SK-N-SH treated with all-trans-retinoic acid at 6 μM for 48 hours (cell line): Measurements from ENCODE around the gene PBX3.

Experiments used
- ARNTL ChIP-seq: fragments of 450-650 bp; formaldehyde crosslinking; IDR thresholded peaks from 2 replicates; pipeline ENCODE4 v1.5.0; 2020; ENCODE audit warnings: low read depth, mild to moderate bottlenecking, moderate library complexity, borderline replicate concordance
- CSDC2 ChIP-seq: fragments of 250-450 bp; sonication (Bioruptor Pico); IDR thresholded peaks from 2 replicates; pipeline ENCODE4 v1.5.0; 2020; ENCODE audit warnings: mild to moderate bottlenecking, moderate library complexity
- ESRRG ChIP-seq: fragments of 250-450 bp; sonication (Bioruptor Pico); IDR thresholded peaks from 2 replicates; pipeline ENCODE4 v1.6.1; 2021; ENCODE audit warnings: mild to moderate bottlenecking
- ISL1 ChIP-seq: fragments of 250-450 bp; sonication (Bioruptor Pico); IDR thresholded peaks from 2 replicates; pipeline ENCODE4 v2.1.2; 2022; ENCODE audit warnings: mild to moderate bottlenecking, moderate library complexity
- TCF4 ChIP-seq: fragments of 250-450 bp; sonication (Bioruptor Pico); IDR thresholded peaks from 2 replicates; pipeline ENCODE4 v1.8.0; 2021; ENCODE audit warnings: mild to moderate bottlenecking, moderate library complexity, borderline replicate concordance
- ZC3H10 ChIP-seq: fragments of 250-450 bp; sonication (Bioruptor Pico); IDR thresholded peaks from 2 replicates; pipeline ENCODE4 v1.5.1; 2021; ENCODE audit warnings: mild to moderate bottlenecking, moderate library complexity
- ZFP3 ChIP-seq: fragments of 250-450 bp; sonication (Bioruptor Pico); IDR thresholded peaks from 2 replicates; pipeline ENCODE4 v1.5.0; 2020; ENCODE audit warnings: mild to moderate bottlenecking, moderate library complexity
- ZNF8 ChIP-seq: fragments of 450-650 bp; formaldehyde crosslinking; IDR thresholded peaks from 2 replicates; pipeline ENCODE4 v1.5.0; 2020; ENCODE audit warnings: mild to moderate bottlenecking, moderate library complexity
- TF ChIP-seq, protein P1 (sequence below): fragments of 250-450 bp; sonication (Bioruptor Pico); IDR thresholded peaks from 2 replicates; pipeline ENCODE4 v1.8.0; 2020; ENCODE audit warnings: mild to moderate bottlenecking, moderate library complexity, borderline replicate concordance
- TF ChIP-seq, protein P2 (sequence below): fragments of 250-450 bp; sonication (Bioruptor Pico); IDR thresholded peaks from 2 replicates; pipeline ENCODE4 v1.5.1; 2020; ENCODE audit warnings: low read depth, mild to moderate bottlenecking, moderate library complexity

DNA sequence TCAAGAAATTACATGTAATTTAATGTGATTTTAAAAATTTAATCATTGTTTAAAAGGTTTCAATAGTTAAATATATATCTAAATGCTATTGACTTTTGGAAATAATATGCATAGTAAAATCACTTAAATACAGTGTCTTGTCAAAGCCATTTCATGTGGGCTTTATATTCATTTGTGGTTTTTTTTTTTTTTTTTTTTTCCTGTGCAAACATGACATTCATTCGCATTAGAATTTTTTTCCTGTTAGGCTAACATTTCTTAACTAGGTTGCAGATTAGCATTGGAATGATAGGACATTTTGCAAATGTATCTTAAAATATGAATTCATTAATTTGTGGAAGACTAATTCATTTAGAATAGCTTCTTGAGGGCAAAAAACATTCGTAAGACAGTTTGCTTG, 149.8 kb downstream of the PBX3 start:
- TF ChIP-seq ZNF8: no peak
- no peak for TF ChIP-seq ZFP3 (CRISPR knock-in tag)
- TF ChIP-seq ESRRG (CRISPR knock-in tag): no peak
- TF ChIP-seq, protein P1, sequence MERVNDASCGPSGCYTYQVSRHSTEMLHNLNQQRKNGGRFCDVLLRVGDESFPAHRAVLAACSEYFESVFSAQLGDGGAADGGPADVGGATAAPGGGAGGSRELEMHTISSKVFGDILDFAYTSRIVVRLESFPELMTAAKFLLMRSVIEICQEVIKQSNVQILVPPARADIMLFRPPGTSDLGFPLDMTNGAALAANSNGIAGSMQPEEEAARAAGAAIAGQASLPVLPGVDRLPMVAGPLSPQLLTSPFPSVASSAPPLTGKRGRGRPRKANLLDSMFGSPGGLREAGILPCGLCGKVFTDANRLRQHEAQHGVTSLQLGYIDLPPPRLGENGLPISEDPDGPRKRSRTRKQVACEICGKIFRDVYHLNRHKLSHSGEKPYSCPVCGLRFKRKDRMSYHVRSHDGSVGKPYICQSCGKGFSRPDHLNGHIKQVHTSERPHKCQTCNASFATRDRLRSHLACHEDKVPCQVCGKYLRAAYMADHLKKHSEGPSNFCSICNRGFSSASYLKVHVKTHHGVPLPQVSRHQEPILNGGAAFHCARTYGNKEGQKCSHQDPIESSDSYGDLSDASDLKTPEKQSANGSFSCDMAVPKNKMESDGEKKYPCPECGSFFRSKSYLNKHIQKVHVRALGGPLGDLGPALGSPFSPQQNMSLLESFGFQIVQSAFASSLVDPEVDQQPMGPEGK: no peak
- TF ChIP-seq ISL1 (CRISPR knock-in tag): no peak
- TF ChIP-seq TCF4 (CRISPR knock-in tag): no peak
- TF ChIP-seq, protein P2, sequence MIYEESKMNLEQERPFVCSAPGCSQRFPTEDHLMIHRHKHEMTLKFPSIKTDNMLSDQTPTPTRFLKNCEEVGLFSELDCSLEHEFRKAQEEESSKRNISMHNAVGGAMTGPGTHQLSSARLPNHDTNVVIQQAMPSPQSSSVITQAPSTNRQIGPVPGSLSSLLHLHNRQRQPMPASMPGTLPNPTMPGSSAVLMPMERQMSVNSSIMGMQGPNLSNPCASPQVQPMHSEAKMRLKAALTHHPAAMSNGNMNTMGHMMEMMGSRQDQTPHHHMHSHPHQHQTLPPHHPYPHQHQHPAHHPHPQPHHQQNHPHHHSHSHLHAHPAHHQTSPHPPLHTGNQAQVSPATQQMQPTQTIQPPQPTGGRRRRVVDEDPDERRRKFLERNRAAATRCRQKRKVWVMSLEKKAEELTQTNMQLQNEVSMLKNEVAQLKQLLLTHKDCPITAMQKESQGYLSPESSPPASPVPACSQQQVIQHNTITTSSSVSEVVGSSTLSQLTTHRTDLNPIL (CRISPR knock-in tag): no peak
- no peak for TF ChIP-seq CSDC2 (CRISPR knock-in tag)
- no peak for TF ChIP-seq ARNTL (CRISPR knock-in tag)
- TF ChIP-seq ZC3H10 (CRISPR knock-in tag): no peak
